H1 (cell line): Measurements from ENCODE around the gene CCDC12. TPM values are rescaled to one million over a fixed set of nuclear protein-coding genes. Genes with fewer than 3 reads are reported as not detected.

ENCODE experiments used
- CTCF ChIA-PET: fragments of 300-600 bp; sonication (Branson Sonifier 250); formaldehyde crosslinking; loops from one replicate; lab custom pipeline; 2021; ENCODE audit not compliant: partially characterized antibody; lab: Charles Lee
- POLR2A ChIA-PET: fragments of 300-600 bp; sonication (Branson Sonifier 250); formaldehyde crosslinking; loops from one replicate; lab custom pipeline; 2021; ENCODE audit warnings: inconsistent platforms; ENCODE audit not compliant: partially characterized antibody; lab: Charles Lee
- DNase-seq, 2 experiments: peaks; one replicate each; pipeline versions ENCODE4 v3.0.0 to v3.0.0-alpha.2; 2010 to 2022; ENCODE audit warnings: low spot score in 2 of 2, low read depth in 1 of 2, mixed read lengths in 1 of 2
- FAIRE-seq: peaks from 2 replicates; lab custom pipeline; 2011; peaks lifted over from hg19 to GRCh38; lab: Jason Lieb, UNC
- H2AFZ ChIP-seq: 2 replicates; pipeline ENCODE4 v1.8.1; 2012; ENCODE audit warnings: low read length, inconsistent platforms
- H2AK5ac ChIP-seq: 2 replicates; pipeline ENCODE4 v1.6.1; 2013; ENCODE audit warnings: low read depth, low read length
- H2BK120ac ChIP-seq: replicated peaks from 2 replicates; pipeline ENCODE3; 2013; ENCODE audit warnings: low read depth, low read length, inconsistent platforms
- H2BK12ac ChIP-seq: 2 replicates; pipeline ENCODE4 v1.6.1; 2013; ENCODE audit warnings: low read depth, low read length
- H2BK15ac ChIP-seq: 2 replicates; pipeline ENCODE4 v1.6.1; 2013; ENCODE audit warnings: low read length
- H2BK20ac ChIP-seq: 2 replicates; pipeline ENCODE4 v1.6.1; 2013; ENCODE audit warnings: low read length
- H2BK5ac ChIP-seq: 2 replicates; pipeline ENCODE4 v1.6.1; 2013; ENCODE audit warnings: low read depth, low read length
- H3K14ac ChIP-seq: 2 replicates; pipeline ENCODE4 v1.6.1; 2013; ENCODE audit warnings: inconsistent platforms; ENCODE audit not compliant: insufficient read length
- H3K18ac ChIP-seq: 2 replicates; pipeline ENCODE4 v1.6.1; 2013; ENCODE audit warnings: low read length; ENCODE audit errors: extremely low read depth
- H3K23ac ChIP-seq: 2 replicates; pipeline ENCODE4 v1.6.1; 2013; ENCODE audit warnings: inconsistent platforms; ENCODE audit not compliant: insufficient read length
- H3K23me2 ChIP-seq: 2 replicates; pipeline ENCODE4 v1.6.1; 2013; ENCODE audit warnings: low read depth, low read length
- H3K27ac ChIP-seq: 2 replicates; pipeline ENCODE4 v1.6.1; 2011; ENCODE audit warnings: low read depth, low read length, inconsistent platforms
- H3K27me3 ChIP-seq, 4 experiments: replicated peaks in 1 of 4; 1 replicate in 1 of 4; 2 replicates in 3 of 4; pipeline versions ENCODE4 v1.6.1 to v1.8.1; 2011 to 2013; ENCODE audit warnings: low read length in 3 of 4, mild to moderate bottlenecking in 3 of 4, inconsistent platforms in 2 of 4, mixed read lengths in 2 of 4, moderate library complexity in 1 of 4; ENCODE audit not compliant: control insufficient read depth in 3 of 4, insufficient read depth in 3 of 4; ENCODE audit errors: extremely low read depth in 1 of 4
- H3K36me3 ChIP-seq, 4 experiments: 2 replicates each; pipeline versions ENCODE4 v1.6.1 to v1.8.1; 2011 to 2013; ENCODE audit warnings: mild to moderate bottlenecking in 4 of 4, low read length in 3 of 4, moderate library complexity in 2 of 4, control low read depth in 1 of 4, inconsistent platforms in 1 of 4; ENCODE audit not compliant: insufficient read depth in 4 of 4, control insufficient read depth in 2 of 4
- H3K4ac ChIP-seq: replicated peaks from 2 replicates; pipeline ENCODE3; 2013; ENCODE audit warnings: low read length, low read depth, mixed read lengths, inconsistent platforms; ENCODE audit not compliant: insufficient read length
- H3K4me1 ChIP-seq, 4 experiments: replicated peaks in 1 of 4; 1 replicate in 1 of 4; 2 replicates in 3 of 4; pipeline versions ENCODE4 v1.6.1 to v1.8.1; 2011 to 2013; ENCODE audit warnings: low read length in 3 of 4, inconsistent platforms in 2 of 4, mixed read lengths in 1 of 4; ENCODE audit not compliant: insufficient read depth in 4 of 4, control insufficient read depth in 3 of 4
- H3K4me2 ChIP-seq, 2 experiments: 2 replicates each; pipeline versions ENCODE4 v1.6.1 to v1.8.1; 2011 to 2013; ENCODE audit warnings: low read depth in 2 of 2, low read length in 2 of 2, control low read depth in 1 of 2, inconsistent platforms in 1 of 2, mild to moderate bottlenecking in 1 of 2; ENCODE audit not compliant: insufficient read depth in 1 of 2
- H3K4me3 ChIP-seq, 4 experiments: fragments of 200-600, 300-600 bp in 1 of 4; sonication (generic), shearing (Covaris generic), sonication (Bioruptor Twin) in 1 of 4; 2 replicates each; pipeline versions ENCODE4 v1.5.1 to v1.8.1; 2011 to 2016; ENCODE audit warnings: low read length in 4 of 4, low read depth in 3 of 4, control low read depth in 2 of 4, inconsistent platforms in 2 of 4, mild to moderate bottlenecking in 2 of 4, mixed read lengths in 1 of 4, moderate library complexity in 1 of 4; ENCODE audit not compliant: insufficient read depth in 2 of 4; ENCODE audit errors: extremely low read depth in 1 of 4
- H3K56ac ChIP-seq: replicated peaks from 2 replicates; pipeline ENCODE3; 2013; ENCODE audit warnings: low read depth, mild to moderate bottlenecking, mixed read lengths, low read length, inconsistent platforms; ENCODE audit not compliant: insufficient read length
- H3K79me1 ChIP-seq: 2 replicates; pipeline ENCODE4 v1.6.1; 2013; ENCODE audit warnings: low read depth, low read length, control low read depth
- H3K79me2 ChIP-seq, 2 experiments: 2 replicates each; pipeline versions ENCODE4 v1.6.1 to v1.8.1; 2012 to 2013; ENCODE audit warnings: low read length in 2 of 2, mild to moderate bottlenecking in 2 of 2, inconsistent platforms in 1 of 2; ENCODE audit not compliant: insufficient read depth in 2 of 2, control insufficient read depth in 1 of 2
- H3K9ac ChIP-seq, 4 experiments: replicated peaks in 1 of 4; 1 replicate in 1 of 4; 2 replicates in 3 of 4; pipeline versions ENCODE4 v1.6.1 to v1.8.1; 2011 to 2013; ENCODE audit warnings: low read depth in 3 of 4, low read length in 3 of 4, control low read depth in 2 of 4, mild to moderate bottlenecking in 2 of 4, moderate library complexity in 2 of 4, inconsistent platforms in 1 of 4; ENCODE audit errors: extremely low read depth in 1 of 4
- H3K9me3 ChIP-seq, 2 experiments: 2 replicates each; pipeline versions ENCODE4 v1.6.1 to v1.8.1; 2012 to 2013; ENCODE audit warnings: mild to moderate bottlenecking in 2 of 2, moderate library complexity in 2 of 2, control low read depth in 1 of 2, inconsistent platforms in 1 of 2, low read depth in 1 of 2, low read length in 1 of 2, mixed read lengths in 1 of 2; ENCODE audit not compliant: insufficient read depth in 2 of 2
- H4K20me1 ChIP-seq, 2 experiments: replicated peaks in 1 of 2; 2 replicates each; pipeline versions ENCODE3 to v1.8.1; 2011 to 2013; ENCODE audit warnings: inconsistent platforms in 2 of 2, low read length in 2 of 2, mild to moderate bottlenecking in 1 of 2; ENCODE audit not compliant: insufficient read depth in 2 of 2, control insufficient read depth in 1 of 2
- H4K5ac ChIP-seq: 2 replicates; pipeline ENCODE4 v1.6.1; 2013; ENCODE audit warnings: low read length, low read depth, mixed read lengths, inconsistent platforms; ENCODE audit not compliant: insufficient read length
- H4K8ac ChIP-seq: 2 replicates; pipeline ENCODE4 v1.8.0; 2013; ENCODE audit warnings: mild to moderate bottlenecking, moderate library complexity, low read length, inconsistent platforms; ENCODE audit not compliant: insufficient read depth; ENCODE audit errors: extremely low read depth
- H4K91ac ChIP-seq: replicated peaks from 2 replicates; pipeline ENCODE3; 2013; ENCODE audit warnings: low read length, mixed read lengths, inconsistent platforms; ENCODE audit not compliant: insufficient read length
- ASH2L ChIP-seq: fragments of 200-600, 300-600 bp; sonication (generic); IDR thresholded peaks from one replicate; pipeline ENCODE4 v1.7.1; 2017; ENCODE audit warnings: low read length
- BACH1 ChIP-seq: IDR thresholded peaks from 2 replicates; pipeline ENCODE4 v1.6.1; 2012; ENCODE audit warnings: low read length, improper control_type of control experiment
- BCL11A ChIP-seq, 2 experiments: IDR thresholded peaks; one replicate each; pipeline ENCODE4 v1.6.1; 2011; ENCODE audit warnings: low read depth in 2 of 2, low read length in 2 of 2, mild to moderate bottlenecking in 2 of 2
- CBX8 ChIP-seq: fragments of 300-800, 300-1000 bp; sonication (generic); IDR thresholded peaks from 2 replicates; pipeline ENCODE4 v1.7.1; 2016; ENCODE audit warnings: low read depth, low read length, borderline replicate concordance
- CEBPB ChIP-seq: IDR thresholded peaks from 2 replicates; pipeline ENCODE4 v1.6.1; 2012; ENCODE audit warnings: low read depth, low read length
- CREB1 ChIP-seq: IDR thresholded peaks from 2 replicates; pipeline ENCODE4 v1.6.1; 2012; ENCODE audit warnings: inconsistent platforms
- EGR1 ChIP-seq: IDR thresholded peaks from 2 replicates; pipeline ENCODE4 v1.6.1; 2011; ENCODE audit warnings: low read depth, low read length, borderline replicate concordance
- KDM5A ChIP-seq: fragments of 200-600 bp; IDR thresholded peaks from 2 replicates; pipeline ENCODE4 v1.7.1; 2012; ENCODE audit warnings: mild to moderate bottlenecking, low read length, inconsistent platforms, mixed read lengths
- SIN3A ChIP-seq, 2 experiments: IDR thresholded peaks in 1 of 2; conservative IDR thresholded peaks in 1 of 2; 2 replicates each; pipeline ENCODE4 v1.6.1; 2011 to 2012; ENCODE audit warnings: low read length in 2 of 2, improper control_type of control experiment in 1 of 2, low read depth in 1 of 2, mild to moderate bottlenecking in 1 of 2
- SIX5 ChIP-seq: IDR thresholded peaks from 2 replicates; pipeline ENCODE4 v1.6.1; 2011; ENCODE audit warnings: mild to moderate bottlenecking, low read depth, low read length
- SRF ChIP-seq: IDR thresholded peaks from 2 replicates; pipeline ENCODE4 v1.6.1; 2011; ENCODE audit warnings: mild to moderate bottlenecking, low read depth, low read length, moderate library complexity
- SUZ12 ChIP-seq: fragments of 200-600 bp; sonication (generic); IDR thresholded peaks from 2 replicates; pipeline ENCODE4 v1.6.1; 2012; ENCODE audit warnings: mild to moderate bottlenecking, inconsistent platforms, low read length, moderate library complexity, mixed read lengths
- TEAD4 ChIP-seq: IDR thresholded peaks from 2 replicates; pipeline ENCODE4 v1.6.1; 2012; ENCODE audit warnings: low read depth, low read length, inconsistent platforms, mixed read lengths
- YY1 ChIP-seq: IDR thresholded peaks from 2 replicates; pipeline ENCODE4 v1.6.1; 2011; ENCODE audit warnings: low read depth, mild to moderate bottlenecking, low read length
- ZNF274 ChIP-seq: IDR thresholded peaks from 2 replicates; pipeline ENCODE4 v1.7.0; 2012; ENCODE audit warnings: low read length, borderline replicate concordance; ENCODE audit errors: extremely low read depth
- WGBS, 2 experiments: shearing (Covaris generic) in 1 of 2; methylation state at CpG; one replicate each; pipeline versions ENCODE4 v1.1.6 to v1.1.7; 2013 to 2015; ENCODE audit warnings: low lambda C conversion rate in 2 of 2, mixed read lengths in 2 of 2, inconsistent platforms in 1 of 2, low coverage in 1 of 2, missing lambda C conversion rate in 1 of 2; ENCODE audit not compliant: insufficient replicate concordance in 2 of 2, insufficient coverage in 1 of 2, insufficient read length in 1 of 2; ENCODE audit errors: extremely low coverage in 1 of 2, missing lambda C conversion rate in 1 of 2; 5-methylcytosine and 5-hydroxymethylcytosine counted together
- polyA plus RNA-seq, 7 experiments: library from polyadenylated mRNA; depleted of rRNA in 3 of 7; stranded (reverse) in 5 of 7; unstranded in 2 of 7; fragments of >200 nt in 5 of 7; fragments of 200-250 nt in 2 of 7; gene quantifications; 1 replicate in 5 of 7; 2 replicates in 1 of 7; 4 replicates in 1 of 7; pipeline versions ENCODE4 v1.2.1 to v1.2.3, GENCODE V29; 2011 to 2013; ENCODE audit warnings: missing spikeins in 2 of 7, mixed read lengths in 2 of 7
- total RNA-seq: library from RNA; stranded (reverse); fragmentation: NEBNext Ultra II Directional; extraction: Animal tissue kit (Norgen Biotek cat#: 25700); gene quantifications from 2 replicates; pipeline ENCODE4 v1.2.1, GENCODE V29; 2021

The CCDC12 gene
- total and polyA plus RNA-seq, 2 of the 8 experiments (the other 6 are each of a cell fraction or from before 2014, with no cell fraction given): 29.5 to 41.3 TPM

- H3K14ac ChIP-seq: no peak overlapping the region
- DNase-seq (no peak), FAIRE-seq (peak; percentile 50)
- no peak overlapping the region for H3K4ac ChIP-seq
- WGBS, 2 experiments: 20% methylated on average over 7 of the region's 7 CpGs; no CpG with 5 or more reads in 1 of the 2 experiments
- H2AFZ ChIP-seq: no peak overlapping the region
- H4K8ac ChIP-seq: no peak overlapping the region
- H3K56ac ChIP-seq: no peak overlapping the region
- no peaks in the 10 kb centered on the region for H3K79me1 ChIP-seq
- peaks cover 3 to 26% (median 21%) of the 10 kb centered on the region in 4 experiments for H3K4me1 ChIP-seq
- no peak overlapping the region for H2BK120ac ChIP-seq
- H2AK5ac ChIP-seq: no peak overlapping the region
- H3K27ac ChIP-seq: no peak overlapping the region
- no peaks in the 10 kb centered on the region for H3K9me3 ChIP-seq
- no peak overlapping the region for H3K23ac ChIP-seq
- H3K27me3 ChIP-seq: peaks cover 46 to 80% (median 71%) of the 10 kb centered on the region in 4 experiments
- ChIA-PET POLR2A (no interaction called here), CTCF (interaction anchor here (0.6 to 13.1 kb wide), 15 partner anchors 10 to 313 kb away, joined by 3 to 88 read pairs (median 4); no protein-coding TSS in a partner anchor)
- no peak overlapping the region for H3K18ac ChIP-seq
- no peak overlapping the region for H2BK12ac ChIP-seq
- H3K9ac ChIP-seq: no peak overlapping the region
- H3K79me2 ChIP-seq: no peaks in the 10 kb centered on the region
- H2BK5ac ChIP-seq: 0 out of 2 replicates have a peak overlapping the region, but pooled peaks have one; percentile 39
- H4K20me1 ChIP-seq: peaks cover 3 to 15% of the 10 kb centered on the region in 2 experiments
- no peak overlapping the region for H2BK20ac ChIP-seq
- H4K5ac ChIP-seq: no peak overlapping the region
- no peak overlapping the region for H2BK15ac ChIP-seq
- H3K36me3 ChIP-seq: no peaks in the 10 kb centered on the region
- no peak overlapping the region for H4K91ac ChIP-seq
- H3K23me2 ChIP-seq: peaks cover 4% of the 10 kb centered on the region; the same call in 1 of the 2 replicates
- H3K4me2 ChIP-seq: peak overlapping the region in 1 of 2 experiments; percentile 34; a peak in 2 of 4 replicates
- 0 out of 8 replicates have a peak overlapping the region, but pooled peaks of 1 of the 4 experiments have one; percentile 9 for H3K4me3 ChIP-seq
- TF ChIP-seq BACH1 (no peak), CEBPB (no peak), BCL11A (IDR thresholded peaks at IDR 0.05; ENCODE audit: low read depth in 2 of 2, low read length in 2 of 2) (no peak), ZNF274 (no peak), YY1 (no peak), ASH2L (no peak), SUZ12 (no peak), CREB1 (no peak), KDM5A (no peak), EGR1 (no peak), TEAD4 (no peak), SRF (no peak), SIN3A (conservative IDR thresholded peaks at IDR 0.05 in 1 of 2, IDR thresholded peaks at IDR 0.05 in 1 of 2; ENCODE audit: low read depth in 1 of 2, low read length in 2 of 2) (no peak), CBX8 (no peak), SIX5 (no peak)
Measured at GRCh38 chr3:46887980-46888494, 88.5 kb downstream of the CCDC12 start.
